ENCODE results near the gene TRAF7. TPM values are rescaled to one million over a fixed set of nuclear protein-coding genes. Genes with fewer than 3 reads are reported as not detected.

The TRAF7 gene
- total and polyA plus RNA-seq, 2 of the 13 experiments (the other 11 are each of a cell fraction or from before 2014, with no cell fraction given), result 47.9 to 65.6 TPM

DNA sequence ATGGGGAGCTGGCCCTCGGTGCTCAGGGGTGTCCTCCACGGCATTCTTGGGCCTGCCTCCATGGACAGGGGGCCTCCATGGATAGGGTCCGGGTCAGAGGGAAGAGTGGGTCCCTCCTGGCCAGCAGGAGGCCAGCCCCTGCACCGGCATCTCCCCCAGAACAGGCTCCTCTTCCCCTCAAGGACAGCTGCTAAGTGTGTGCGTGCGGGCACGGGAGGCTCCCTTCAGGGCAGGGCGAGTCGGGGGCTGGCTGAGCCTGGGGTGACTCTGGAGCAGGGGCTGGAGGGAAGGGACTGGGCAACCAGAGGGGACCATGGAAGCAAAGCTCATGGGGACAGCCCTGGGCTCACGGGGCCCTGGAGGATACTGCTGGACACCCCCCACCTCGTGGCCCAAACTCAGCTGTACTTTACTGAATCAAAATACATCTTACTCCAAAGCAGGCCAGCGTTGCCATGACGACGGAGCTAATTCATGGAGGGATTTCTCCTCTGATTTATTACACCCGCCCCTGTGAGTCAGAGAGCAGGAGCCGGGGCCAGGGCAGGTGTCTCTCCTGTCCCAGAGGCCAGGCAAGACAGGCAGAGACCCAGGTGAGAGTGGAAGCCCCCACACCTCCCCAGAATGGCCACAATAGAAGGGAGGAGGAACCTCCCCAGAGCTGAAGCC is 38.7 kb downstream of the TRAF7 start:
- FAIRE-seq (no peak), ATAC-seq (no peak), DNase-seq (ENCODE audit: low spot score) (no peak)
- peaks cover 60% of the 10 kb centered on the region for H3K4me1 ChIP-seq (ENCODE audit: insufficient read depth, low read length)
- POLR2A ChIA-PET, result interaction anchor here (0.8 to 2.9 kb wide), 9 partner anchors 10 to 57 kb away, joined by 3 to 19 read pairs (median 4); partner anchors contain the start of genes E4F1, ECI1, PGP and TRAF7
- peaks cover 2 to 28% of the 10 kb centered on the region in 2 experiments; a peak in 3 of 5 replicates for H3K27me3 ChIP-seq (ENCODE audit: control insufficient read depth in 1 of 2, insufficient read depth in 2 of 2, low read length in 2 of 2)
- H3K79me2 ChIP-seq (ENCODE audit: insufficient read depth, low read length), result no peaks in the 10 kb centered on the region
- no peak overlapping the region for H2AFZ ChIP-seq (ENCODE audit: low read length)
- H3K36me3 ChIP-seq (replicated peaks in 1 of 2; ENCODE audit: control insufficient read depth in 1 of 2, insufficient read depth in 2 of 2, low read length in 2 of 2), result no peaks in the 10 kb centered on the region
- in situ Hi-C loops (cut with HindIII; ENCODE audit: extremely low pct_ligation_motif_present, low pct_unique_long_range_greater_than_20kb), result no loop called here
- intact Hi-C loops (cut with micrococcal nuclease; ENCODE audit: unreplicated experiment), result no loop called here
- no peaks in the 10 kb centered on the region for H3K9me3 ChIP-seq (ENCODE audit: low read length)
- H3K9ac ChIP-seq (ENCODE audit: insufficient read depth, low read depth, low read length), result no peak overlapping the region
- BruUV-seq (replicated peaks), result no TSS peak
- H3K4me2 ChIP-seq (ENCODE audit: low read depth, low read length), result peak overlapping the region; percentile 16; the same call in 1 of the 2 replicates
- 36% methylated on average over 11 of the region's 16 CpGs for WGBS (ENCODE audit: low lambda C conversion rate)
- no peak overlapping the region for H3K27ac ChIP-seq (ENCODE audit: extremely low read length, insufficient read depth, low read length)
- CTCF ChIA-PET (ENCODE audit: low intra/inter-chr PET ratio, low total read pairs), result interaction anchor here (1.6 kb wide), 1 partner anchor 57 kb away, joined by 6 read pairs; the partner anchor contains the start of gene ECI1
- no peak overlapping the region; a peak in 1 of 6 replicates for H3K4me3 ChIP-seq (replicated peaks in 1 of 3; ENCODE audit: insufficient read depth in 1 of 3, low read depth in 2 of 3, low read length in 3 of 3)
- no peaks in the 10 kb centered on the region for H4K20me1 ChIP-seq (ENCODE audit: insufficient read depth, low read length)
- TF ChIP-seq, protein P1, sequence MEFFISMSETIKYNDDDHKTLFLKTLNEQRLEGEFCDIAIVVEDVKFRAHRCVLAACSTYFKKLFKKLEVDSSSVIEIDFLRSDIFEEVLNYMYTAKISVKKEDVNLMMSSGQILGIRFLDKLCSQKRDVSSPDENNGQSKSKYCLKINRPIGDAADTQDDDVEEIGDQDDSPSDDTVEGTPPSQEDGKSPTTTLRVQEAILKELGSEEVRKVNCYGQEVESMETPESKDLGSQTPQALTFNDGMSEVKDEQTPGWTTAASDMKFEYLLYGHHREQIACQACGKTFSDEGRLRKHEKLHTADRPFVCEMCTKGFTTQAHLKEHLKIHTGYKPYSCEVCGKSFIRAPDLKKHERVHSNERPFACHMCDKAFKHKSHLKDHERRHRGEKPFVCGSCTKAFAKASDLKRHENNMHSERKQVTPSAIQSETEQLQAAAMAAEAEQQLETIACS (CRISPR knock-in tag; IDR thresholded peaks at IDR 0.05), result no peak
- TF ChIP-seq ZNF143 (CRISPR knock-in tag; IDR thresholded peaks at IDR 0.05) (no peak), RFXANK (CRISPR knock-in tag; IDR thresholded peaks at IDR 0.05) (no peak), SALL2 (CRISPR knock-in tag; IDR thresholded peaks at IDR 0.05) (no peak), ZNF552 (CRISPR knock-in tag; IDR thresholded peaks at IDR 0.05; ENCODE audit: borderline replicate concordance) (no peak), AGO2 (optimal IDR thresholded peaks at IDR 0.05; ENCODE audit: low read depth, low read length) (no peak), SRSF9 (IDR thresholded peaks at IDR 0.05; ENCODE audit: borderline replicate concordance, insufficient read depth, low read depth, low read length, poor library complexity, severe bottlenecking) (no peak), SRF (IDR thresholded peaks at IDR 0.05; ENCODE audit: low read depth, low read length) (no peak), FOXA1 (IDR thresholded peaks at IDR 0.05) (no peak), FOXA1 (CRISPR knock-in tag; IDR thresholded peaks at IDR 0.05) (no peak), NFIB (CRISPR knock-in tag; IDR thresholded peaks at IDR 0.05; ENCODE audit: borderline replicate concordance) (0 out of 2 replicates have a peak, but pooled peaks have one; percentile 31), IKZF4 (CRISPR knock-in tag; IDR thresholded peaks at IDR 0.05; ENCODE audit: borderline replicate concordance, low read depth, not compliant biosample characterization) (peak; percentile 7)
- TF ChIP-seq, protein P2, sequence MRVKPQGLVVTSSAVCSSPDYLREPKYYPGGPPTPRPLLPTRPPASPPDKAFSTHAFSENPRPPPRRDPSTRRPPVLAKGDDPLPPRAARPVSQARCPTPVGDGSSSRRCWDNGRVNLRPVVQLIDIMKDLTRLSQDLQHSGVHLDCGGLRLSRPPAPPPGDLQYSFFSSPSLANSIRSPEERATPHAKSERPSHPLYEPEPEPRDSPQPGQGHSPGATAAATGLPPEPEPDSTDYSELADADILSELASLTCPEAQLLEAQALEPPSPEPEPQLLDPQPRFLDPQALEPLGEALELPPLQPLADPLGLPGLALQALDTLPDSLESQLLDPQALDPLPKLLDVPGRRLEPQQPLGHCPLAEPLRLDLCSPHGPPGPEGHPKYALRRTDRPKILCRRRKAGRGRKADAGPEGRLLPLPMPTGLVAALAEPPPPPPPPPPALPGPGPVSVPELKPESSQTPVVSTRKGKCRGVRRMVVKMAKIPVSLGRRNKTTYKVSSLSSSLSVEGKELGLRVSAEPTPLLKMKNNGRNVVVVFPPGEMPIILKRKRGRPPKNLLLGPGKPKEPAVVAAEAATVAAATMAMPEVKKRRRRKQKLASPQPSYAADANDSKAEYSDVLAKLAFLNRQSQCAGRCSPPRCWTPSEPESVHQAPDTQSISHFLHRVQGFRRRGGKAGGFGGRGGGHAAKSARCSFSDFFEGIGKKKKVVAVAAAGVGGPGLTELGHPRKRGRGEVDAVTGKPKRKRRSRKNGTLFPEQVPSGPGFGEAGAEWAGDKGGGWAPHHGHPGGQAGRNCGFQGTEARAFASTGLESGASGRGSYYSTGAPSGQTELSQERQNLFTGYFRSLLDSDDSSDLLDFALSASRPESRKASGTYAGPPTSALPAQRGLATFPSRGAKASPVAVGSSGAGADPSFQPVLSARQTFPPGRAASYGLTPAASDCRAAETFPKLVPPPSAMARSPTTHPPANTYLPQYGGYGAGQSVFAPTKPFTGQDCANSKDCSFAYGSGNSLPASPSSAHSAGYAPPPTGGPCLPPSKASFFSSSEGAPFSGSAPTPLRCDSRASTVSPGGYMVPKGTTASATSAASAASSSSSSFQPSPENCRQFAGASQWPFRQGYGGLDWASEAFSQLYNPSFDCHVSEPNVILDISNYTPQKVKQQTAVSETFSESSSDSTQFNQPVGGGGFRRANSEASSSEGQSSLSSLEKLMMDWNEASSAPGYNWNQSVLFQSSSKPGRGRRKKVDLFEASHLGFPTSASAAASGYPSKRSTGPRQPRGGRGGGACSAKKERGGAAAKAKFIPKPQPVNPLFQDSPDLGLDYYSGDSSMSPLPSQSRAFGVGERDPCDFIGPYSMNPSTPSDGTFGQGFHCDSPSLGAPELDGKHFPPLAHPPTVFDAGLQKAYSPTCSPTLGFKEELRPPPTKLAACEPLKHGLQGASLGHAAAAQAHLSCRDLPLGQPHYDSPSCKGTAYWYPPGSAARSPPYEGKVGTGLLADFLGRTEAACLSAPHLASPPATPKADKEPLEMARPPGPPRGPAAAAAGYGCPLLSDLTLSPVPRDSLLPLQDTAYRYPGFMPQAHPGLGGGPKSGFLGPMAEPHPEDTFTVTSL (CRISPR knock-in tag; IDR thresholded peaks at IDR 0.05; ENCODE audit: borderline replicate concordance), result no peak
- TF ChIP-seq, protein P3, sequence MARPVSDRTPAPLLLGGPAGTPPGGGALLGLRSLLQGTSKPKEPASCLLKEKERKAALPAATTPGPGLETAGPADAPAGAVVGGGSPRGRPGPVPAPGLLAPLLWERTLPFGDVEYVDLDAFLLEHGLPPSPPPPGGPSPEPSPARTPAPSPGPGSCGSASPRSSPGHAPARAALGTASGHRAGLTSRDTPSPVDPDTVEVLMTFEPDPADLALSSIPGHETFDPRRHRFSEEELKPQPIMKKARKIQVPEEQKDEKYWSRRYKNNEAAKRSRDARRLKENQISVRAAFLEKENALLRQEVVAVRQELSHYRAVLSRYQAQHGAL (CRISPR knock-in tag; IDR thresholded peaks at IDR 0.05; ENCODE audit: not compliant biosample characterization), result no peak
- TF ChIP-seq, protein P4, sequence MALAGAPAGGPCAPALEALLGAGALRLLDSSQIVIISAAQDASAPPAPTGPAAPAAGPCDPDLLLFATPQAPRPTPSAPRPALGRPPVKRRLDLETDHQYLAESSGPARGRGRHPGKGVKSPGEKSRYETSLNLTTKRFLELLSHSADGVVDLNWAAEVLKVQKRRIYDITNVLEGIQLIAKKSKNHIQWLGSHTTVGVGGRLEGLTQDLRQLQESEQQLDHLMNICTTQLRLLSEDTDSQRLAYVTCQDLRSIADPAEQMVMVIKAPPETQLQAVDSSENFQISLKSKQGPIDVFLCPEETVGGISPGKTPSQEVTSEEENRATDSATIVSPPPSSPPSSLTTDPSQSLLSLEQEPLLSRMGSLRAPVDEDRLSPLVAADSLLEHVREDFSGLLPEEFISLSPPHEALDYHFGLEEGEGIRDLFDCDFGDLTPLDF (CRISPR knock-in tag; IDR thresholded peaks at IDR 0.05), result no peak
